H1 (cell line): Measurements from ENCODE around the gene NRN1L. TPM values are rescaled to one million over a fixed set of nuclear protein-coding genes. Genes with fewer than 3 reads are reported as not detected.

Experiments
- CTCF ChIA-PET: fragments of 300-600 bp; sonication (Branson Sonifier 250); formaldehyde crosslinking; loops from one replicate; lab custom pipeline; 2021; ENCODE audit not compliant: partially characterized antibody; lab: Charles Lee
- POLR2A ChIA-PET: fragments of 300-600 bp; sonication (Branson Sonifier 250); formaldehyde crosslinking; loops from one replicate; lab custom pipeline; 2021; ENCODE audit warnings: inconsistent platforms; ENCODE audit not compliant: partially characterized antibody; lab: Charles Lee
- DNase-seq, 2 experiments: peaks; one replicate each; pipeline versions ENCODE4 v3.0.0 to v3.0.0-alpha.2; 2010 to 2022; ENCODE audit warnings: low spot score in 2 of 2, low read depth in 1 of 2, mixed read lengths in 1 of 2
- FAIRE-seq: peaks from 2 replicates; lab custom pipeline; 2011; peaks lifted over from hg19 to GRCh38; lab: Jason Lieb, UNC
- H2AFZ ChIP-seq: 2 replicates; pipeline ENCODE4 v1.8.1; 2012; ENCODE audit warnings: low read length, inconsistent platforms
- H2AK5ac ChIP-seq: 2 replicates; pipeline ENCODE4 v1.6.1; 2013; ENCODE audit warnings: low read depth, low read length
- H2BK120ac ChIP-seq: replicated peaks from 2 replicates; pipeline ENCODE3; 2013; ENCODE audit warnings: low read depth, low read length, inconsistent platforms
- H2BK12ac ChIP-seq: 2 replicates; pipeline ENCODE4 v1.6.1; 2013; ENCODE audit warnings: low read depth, low read length
- H2BK15ac ChIP-seq: 2 replicates; pipeline ENCODE4 v1.6.1; 2013; ENCODE audit warnings: low read length
- H2BK20ac ChIP-seq: 2 replicates; pipeline ENCODE4 v1.6.1; 2013; ENCODE audit warnings: low read length
- H2BK5ac ChIP-seq: 2 replicates; pipeline ENCODE4 v1.6.1; 2013; ENCODE audit warnings: low read depth, low read length
- H3K14ac ChIP-seq: 2 replicates; pipeline ENCODE4 v1.6.1; 2013; ENCODE audit warnings: inconsistent platforms; ENCODE audit not compliant: insufficient read length
- H3K18ac ChIP-seq: 2 replicates; pipeline ENCODE4 v1.6.1; 2013; ENCODE audit warnings: low read length; ENCODE audit errors: extremely low read depth
- H3K23ac ChIP-seq: 2 replicates; pipeline ENCODE4 v1.6.1; 2013; ENCODE audit warnings: inconsistent platforms; ENCODE audit not compliant: insufficient read length
- H3K23me2 ChIP-seq: 2 replicates; pipeline ENCODE4 v1.6.1; 2013; ENCODE audit warnings: low read depth, low read length
- H3K27ac ChIP-seq: 2 replicates; pipeline ENCODE4 v1.6.1; 2011; ENCODE audit warnings: low read depth, low read length, inconsistent platforms
- H3K27me3 ChIP-seq, 4 experiments: replicated peaks in 1 of 4; 1 replicate in 1 of 4; 2 replicates in 3 of 4; pipeline versions ENCODE4 v1.6.1 to v1.8.1; 2011 to 2013; ENCODE audit warnings: low read length in 3 of 4, mild to moderate bottlenecking in 3 of 4, inconsistent platforms in 2 of 4, mixed read lengths in 2 of 4, moderate library complexity in 1 of 4; ENCODE audit not compliant: control insufficient read depth in 3 of 4, insufficient read depth in 3 of 4; ENCODE audit errors: extremely low read depth in 1 of 4
- H3K36me3 ChIP-seq, 4 experiments: 2 replicates each; pipeline versions ENCODE4 v1.6.1 to v1.8.1; 2011 to 2013; ENCODE audit warnings: mild to moderate bottlenecking in 4 of 4, low read length in 3 of 4, moderate library complexity in 2 of 4, control low read depth in 1 of 4, inconsistent platforms in 1 of 4; ENCODE audit not compliant: insufficient read depth in 4 of 4, control insufficient read depth in 2 of 4
- H3K4ac ChIP-seq: replicated peaks from 2 replicates; pipeline ENCODE3; 2013; ENCODE audit warnings: low read length, low read depth, mixed read lengths, inconsistent platforms; ENCODE audit not compliant: insufficient read length
- H3K4me1 ChIP-seq, 4 experiments: replicated peaks in 1 of 4; 1 replicate in 1 of 4; 2 replicates in 3 of 4; pipeline versions ENCODE4 v1.6.1 to v1.8.1; 2011 to 2013; ENCODE audit warnings: low read length in 3 of 4, inconsistent platforms in 2 of 4, mixed read lengths in 1 of 4; ENCODE audit not compliant: insufficient read depth in 4 of 4, control insufficient read depth in 3 of 4
- H3K4me2 ChIP-seq, 2 experiments: 2 replicates each; pipeline versions ENCODE4 v1.6.1 to v1.8.1; 2011 to 2013; ENCODE audit warnings: low read depth in 2 of 2, low read length in 2 of 2, control low read depth in 1 of 2, inconsistent platforms in 1 of 2, mild to moderate bottlenecking in 1 of 2; ENCODE audit not compliant: insufficient read depth in 1 of 2
- H3K4me3 ChIP-seq, 4 experiments: fragments of 200-600, 300-600 bp in 1 of 4; sonication (generic), shearing (Covaris generic), sonication (Bioruptor Twin) in 1 of 4; 2 replicates each; pipeline versions ENCODE4 v1.5.1 to v1.8.1; 2011 to 2016; ENCODE audit warnings: low read length in 4 of 4, low read depth in 3 of 4, control low read depth in 2 of 4, inconsistent platforms in 2 of 4, mild to moderate bottlenecking in 2 of 4, mixed read lengths in 1 of 4, moderate library complexity in 1 of 4; ENCODE audit not compliant: insufficient read depth in 2 of 4; ENCODE audit errors: extremely low read depth in 1 of 4
- H3K56ac ChIP-seq: replicated peaks from 2 replicates; pipeline ENCODE3; 2013; ENCODE audit warnings: low read depth, mild to moderate bottlenecking, mixed read lengths, low read length, inconsistent platforms; ENCODE audit not compliant: insufficient read length
- H3K79me1 ChIP-seq: 2 replicates; pipeline ENCODE4 v1.6.1; 2013; ENCODE audit warnings: low read depth, low read length, control low read depth
- H3K79me2 ChIP-seq, 2 experiments: 2 replicates each; pipeline versions ENCODE4 v1.6.1 to v1.8.1; 2012 to 2013; ENCODE audit warnings: low read length in 2 of 2, mild to moderate bottlenecking in 2 of 2, inconsistent platforms in 1 of 2; ENCODE audit not compliant: insufficient read depth in 2 of 2, control insufficient read depth in 1 of 2
- H3K9ac ChIP-seq, 4 experiments: replicated peaks in 1 of 4; 1 replicate in 1 of 4; 2 replicates in 3 of 4; pipeline versions ENCODE4 v1.6.1 to v1.8.1; 2011 to 2013; ENCODE audit warnings: low read depth in 3 of 4, low read length in 3 of 4, control low read depth in 2 of 4, mild to moderate bottlenecking in 2 of 4, moderate library complexity in 2 of 4, inconsistent platforms in 1 of 4; ENCODE audit errors: extremely low read depth in 1 of 4
- H3K9me3 ChIP-seq, 2 experiments: 2 replicates each; pipeline versions ENCODE4 v1.6.1 to v1.8.1; 2012 to 2013; ENCODE audit warnings: mild to moderate bottlenecking in 2 of 2, moderate library complexity in 2 of 2, control low read depth in 1 of 2, inconsistent platforms in 1 of 2, low read depth in 1 of 2, low read length in 1 of 2, mixed read lengths in 1 of 2; ENCODE audit not compliant: insufficient read depth in 2 of 2
- H4K20me1 ChIP-seq, 2 experiments: replicated peaks in 1 of 2; 2 replicates each; pipeline versions ENCODE3 to v1.8.1; 2011 to 2013; ENCODE audit warnings: inconsistent platforms in 2 of 2, low read length in 2 of 2, mild to moderate bottlenecking in 1 of 2; ENCODE audit not compliant: insufficient read depth in 2 of 2, control insufficient read depth in 1 of 2
- H4K5ac ChIP-seq: 2 replicates; pipeline ENCODE4 v1.6.1; 2013; ENCODE audit warnings: low read length, low read depth, mixed read lengths, inconsistent platforms; ENCODE audit not compliant: insufficient read length
- H4K8ac ChIP-seq: 2 replicates; pipeline ENCODE4 v1.8.0; 2013; ENCODE audit warnings: mild to moderate bottlenecking, moderate library complexity, low read length, inconsistent platforms; ENCODE audit not compliant: insufficient read depth; ENCODE audit errors: extremely low read depth
- H4K91ac ChIP-seq: replicated peaks from 2 replicates; pipeline ENCODE3; 2013; ENCODE audit warnings: low read length, mixed read lengths, inconsistent platforms; ENCODE audit not compliant: insufficient read length
- ASH2L ChIP-seq: fragments of 200-600, 300-600 bp; sonication (generic); IDR thresholded peaks from one replicate; pipeline ENCODE4 v1.7.1; 2017; ENCODE audit warnings: low read length
- EGR1 ChIP-seq: IDR thresholded peaks from 2 replicates; pipeline ENCODE4 v1.6.1; 2011; ENCODE audit warnings: low read depth, low read length, borderline replicate concordance
- JUND ChIP-seq: IDR thresholded peaks from 2 replicates; pipeline ENCODE4 v1.6.1; 2011; ENCODE audit warnings: mild to moderate bottlenecking, improper control_type of control experiment, low read length
- RAD21 ChIP-seq, 2 experiments: IDR thresholded peaks in 1 of 2; conservative IDR thresholded peaks in 1 of 2; 2 replicates each; pipeline ENCODE4 v1.6.1; 2011; ENCODE audit warnings: low read depth in 2 of 2, low read length in 2 of 2, improper control_type of control experiment in 1 of 2, inconsistent platforms in 1 of 2, mild to moderate bottlenecking in 1 of 2, moderate library complexity in 1 of 2
- RXRA ChIP-seq: IDR thresholded peaks from 2 replicates; pipeline ENCODE4 v1.6.1; 2011; ENCODE audit warnings: low read depth, mild to moderate bottlenecking, low read length, moderate library complexity; ENCODE audit not compliant: insufficient read depth
- SP1 ChIP-seq: IDR thresholded peaks from 2 replicates; pipeline ENCODE4 v1.6.1; 2011; ENCODE audit warnings: low read depth, low read length
- SP2 ChIP-seq: IDR thresholded peaks from 2 replicates; pipeline ENCODE4 v1.6.1; 2012; ENCODE audit warnings: mild to moderate bottlenecking, low read length, inconsistent platforms
- TAF1 ChIP-seq: IDR thresholded peaks from 2 replicates; pipeline ENCODE4 v1.6.1; 2011; ENCODE audit warnings: mild to moderate bottlenecking, low read depth, low read length
- TAF7 ChIP-seq: optimal IDR thresholded peaks from 2 replicates; pipeline ENCODE3; 2011; ENCODE audit warnings: low read depth, mild to moderate bottlenecking, inconsistent platforms, low read length, moderate library complexity, borderline replicate concordance
- ZNF274 ChIP-seq: IDR thresholded peaks from 2 replicates; pipeline ENCODE4 v1.7.0; 2012; ENCODE audit warnings: low read length, borderline replicate concordance; ENCODE audit errors: extremely low read depth
- WGBS, 2 experiments: shearing (Covaris generic) in 1 of 2; methylation state at CpG; one replicate each; pipeline versions ENCODE4 v1.1.6 to v1.1.7; 2013 to 2015; ENCODE audit warnings: low lambda C conversion rate in 2 of 2, mixed read lengths in 2 of 2, inconsistent platforms in 1 of 2, low coverage in 1 of 2, missing lambda C conversion rate in 1 of 2; ENCODE audit not compliant: insufficient replicate concordance in 2 of 2, insufficient coverage in 1 of 2, insufficient read length in 1 of 2; ENCODE audit errors: extremely low coverage in 1 of 2, missing lambda C conversion rate in 1 of 2; 5-methylcytosine and 5-hydroxymethylcytosine counted together
- polyA plus RNA-seq, 7 experiments: library from polyadenylated mRNA; depleted of rRNA in 3 of 7; stranded (reverse) in 5 of 7; unstranded in 2 of 7; fragments of >200 nt in 5 of 7; fragments of 200-250 nt in 2 of 7; gene quantifications; 1 replicate in 5 of 7; 2 replicates in 1 of 7; 4 replicates in 1 of 7; pipeline versions ENCODE4 v1.2.1 to v1.2.3, GENCODE V29; 2011 to 2013; ENCODE audit warnings: missing spikeins in 2 of 7, mixed read lengths in 2 of 7
- total RNA-seq: library from RNA; stranded (reverse); fragmentation: NEBNext Ultra II Directional; extraction: Animal tissue kit (Norgen Biotek cat#: 25700); gene quantifications from 2 replicates; pipeline ENCODE4 v1.2.1, GENCODE V29; 2021
- TF ChIP-seq, protein P1 (sequence below): IDR thresholded peaks from 2 replicates; pipeline ENCODE4 v1.6.1; 2011; ENCODE audit warnings: low read length, improper control_type of control experiment

NRN1L gene
- total and polyA plus RNA-seq, 2 of the 8 experiments (the other 6 are each of a cell fraction or from before 2014, with no cell fraction given), result 4.1 to 35.2 TPM

DNA sequence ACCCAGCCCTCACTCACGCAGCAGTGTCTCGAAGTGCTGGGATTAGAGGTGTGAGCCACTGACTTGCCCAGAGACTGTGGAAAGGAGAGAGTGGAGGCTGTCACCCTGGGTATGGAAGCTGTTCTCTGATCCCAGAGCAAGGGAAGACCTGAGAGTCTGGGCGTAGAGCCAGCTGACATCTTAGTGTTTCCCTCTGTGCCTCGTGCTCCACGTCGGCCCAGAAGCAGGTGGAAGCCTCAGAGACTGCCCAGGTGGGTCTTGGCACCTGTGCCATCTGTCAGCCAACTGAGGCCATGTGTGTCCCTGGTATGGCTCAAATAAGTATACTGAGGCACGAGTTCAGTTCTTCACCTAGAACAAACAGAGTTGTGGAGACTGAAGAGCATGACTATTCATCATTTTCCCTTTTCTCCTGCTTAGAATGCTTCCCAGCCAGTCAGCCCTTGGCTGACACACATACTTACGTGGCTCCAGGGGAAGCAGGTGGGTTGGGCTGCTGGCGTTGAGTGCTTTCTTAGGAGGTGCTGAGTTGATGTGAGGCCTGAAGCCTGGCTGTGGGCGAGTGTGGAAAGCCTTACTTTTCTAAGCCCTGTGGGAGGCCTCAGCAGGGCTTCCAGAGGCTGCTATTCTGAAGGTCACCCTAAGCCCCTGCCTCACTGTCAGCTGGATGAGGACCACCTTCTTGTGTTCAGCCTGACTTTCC, 38.9 kb downstream of the NRN1L start:
- H3K27ac ChIP-seq, result 0 out of 2 replicates have a peak overlapping the region, but pooled peaks have one; percentile 21
- no peak overlapping the region for H2BK12ac ChIP-seq
- H3K4me2 ChIP-seq, result no peak overlapping the region
- no peak for FAIRE-seq
- H4K5ac ChIP-seq, result no peak overlapping the region
- no peak overlapping the region for H2BK120ac ChIP-seq
- H3K9me3 ChIP-seq, result no peaks in the 10 kb centered on the region
- H3K27me3 ChIP-seq, result no peaks in the 10 kb centered on the region
- no peaks in the 10 kb centered on the region for H3K79me2 ChIP-seq
- DNase-seq, result no peak
- no peak overlapping the region for H3K56ac ChIP-seq
- no peak overlapping the region for H3K9ac ChIP-seq
- 93% methylated on average over 10 of the region's 10 CpGs; no CpG with 5 or more reads in 1 of the 2 experiments for WGBS, 2 experiments
- H3K79me1 ChIP-seq, result no peaks in the 10 kb centered on the region
- ChIA-PET POLR2A (interaction anchor here (1.0 to 4.6 kb wide), 5 partner anchors 9 to 39 kb away, joined by 3 to 26 read pairs (median 4); partner anchors contain the start of genes CTRL, NRN1L and PSMB10), CTCF (interaction anchor here (0.7 to 27.1 kb wide), 8 partner anchors 10 to 439 kb away, joined by 3 to 623 read pairs (median 7); partner anchors contain the start of genes CTRL, EDC4, NRN1L and PSKH1)
- no peak overlapping the region for H2BK5ac ChIP-seq
- H3K18ac ChIP-seq, result no peak overlapping the region
- H2BK15ac ChIP-seq, result 0 out of 2 replicates have a peak overlapping the region, but pooled peaks have one; percentile 46
- no peak overlapping the region for H2BK20ac ChIP-seq
- no peak overlapping the region for H3K23ac ChIP-seq
- no peak overlapping the region for H3K4ac ChIP-seq
- H4K8ac ChIP-seq, result no peak overlapping the region
- H3K4me1 ChIP-seq, result peaks cover 0 to 8% (median 4%) of the 10 kb centered on the region in 4 experiments; a peak in 5 of 7 replicates
- H2AK5ac ChIP-seq, result no peak overlapping the region
- no peak overlapping the region for H4K91ac ChIP-seq
- H3K23me2 ChIP-seq, result no peaks in the 10 kb centered on the region
- H3K14ac ChIP-seq, result no peak overlapping the region
- H2AFZ ChIP-seq, result no peak overlapping the region
- no peak overlapping the region for H3K4me3 ChIP-seq
- peaks cover 13 to 21% of the 10 kb centered on the region in 2 experiments for H4K20me1 ChIP-seq
- H3K36me3 ChIP-seq, result no peaks in the 10 kb centered on the region; a peak in 2 of 8 replicates
- TF ChIP-seq TAF1 (no peak), RXRA (no peak), ASH2L (no peak), RAD21 (IDR thresholded peaks at IDR 0.05 in 1 of 2, conservative IDR thresholded peaks at IDR 0.05 in 1 of 2; ENCODE audit: low read depth in 2 of 2, low read length in 2 of 2) (no peak), JUND (no peak), TAF7 (no peak), SP2 (no peak), ZNF274 (no peak), SP1 (no peak), EGR1 (no peak)
- TF ChIP-seq, protein P1, sequence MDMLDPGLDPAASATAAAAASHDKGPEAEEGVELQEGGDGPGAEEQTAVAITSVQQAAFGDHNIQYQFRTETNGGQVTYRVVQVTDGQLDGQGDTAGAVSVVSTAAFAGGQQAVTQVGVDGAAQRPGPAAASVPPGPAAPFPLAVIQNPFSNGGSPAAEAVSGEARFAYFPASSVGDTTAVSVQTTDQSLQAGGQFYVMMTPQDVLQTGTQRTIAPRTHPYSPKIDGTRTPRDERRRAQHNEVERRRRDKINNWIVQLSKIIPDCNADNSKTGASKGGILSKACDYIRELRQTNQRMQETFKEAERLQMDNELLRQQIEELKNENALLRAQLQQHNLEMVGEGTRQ, result no peak
